GM21786 (cell line): Measurements from ENCODE around the gene TTC39A.

ENCODE experiments used
- ATAC-seq: cut with Tn5 transposase; IDR thresholded peaks from one replicate; pipeline ENCODE4 v1.9.1; 2021; ENCODE audit not compliant: unreplicated experiment

Gene TTC39A

DNA sequence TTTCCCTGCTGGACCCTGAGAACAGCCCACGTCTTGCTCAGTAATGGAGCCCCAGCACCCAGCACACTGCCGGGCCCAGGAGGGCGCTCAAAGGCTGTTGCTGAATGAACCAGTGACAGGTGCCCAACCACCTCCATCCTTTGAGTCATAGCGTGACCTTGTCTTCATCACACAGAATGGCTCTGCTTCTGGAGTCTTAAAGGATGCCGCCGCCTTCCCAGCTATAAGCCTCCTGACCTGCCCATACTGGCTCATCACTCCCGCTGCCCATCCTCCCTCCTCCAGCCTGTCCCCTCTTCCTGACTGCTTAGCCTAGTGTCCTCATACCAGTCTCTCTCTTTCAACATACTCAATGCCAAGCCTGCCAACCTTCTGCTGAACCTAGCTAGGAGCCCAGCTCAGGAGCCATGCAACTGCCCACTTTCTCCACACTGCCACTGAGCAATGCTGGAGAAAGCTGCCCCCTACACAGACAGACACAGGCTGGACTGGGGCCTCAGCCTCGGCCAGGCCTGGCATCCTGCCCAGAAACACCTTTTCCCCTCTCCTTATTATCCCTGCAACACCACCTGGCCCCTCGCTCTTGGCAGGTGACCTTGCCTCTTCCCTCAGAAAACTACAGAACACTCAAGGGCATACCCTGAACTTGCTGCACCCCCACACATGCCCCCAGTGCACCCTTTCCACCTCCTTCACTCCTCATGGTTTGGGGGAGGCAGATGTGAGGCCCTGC is 14.1 kb downstream of the TTC39A start:
- no peak for ATAC-seq

DNA sequence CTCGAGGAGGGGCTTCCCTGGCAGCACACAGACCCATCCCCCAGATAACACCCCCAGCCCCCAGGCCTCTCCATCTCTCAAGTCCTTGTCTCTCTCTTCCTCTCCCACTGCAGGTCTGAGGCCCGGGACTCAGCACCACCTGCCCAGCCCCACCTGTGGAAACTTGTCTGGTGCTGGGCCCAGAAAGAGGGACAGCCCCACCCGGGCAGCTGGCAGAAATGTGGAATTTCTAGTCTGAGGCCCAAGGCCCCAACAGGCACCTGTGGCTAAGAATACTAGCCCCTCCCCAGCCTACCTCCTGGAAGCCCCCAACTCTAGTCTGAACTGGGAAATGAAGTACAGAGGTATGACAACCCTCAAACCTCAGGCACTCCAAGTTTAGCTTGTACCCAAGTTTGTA is 15.4 kb downstream of the TTC39A start:
- ATAC-seq = no peak

DNA sequence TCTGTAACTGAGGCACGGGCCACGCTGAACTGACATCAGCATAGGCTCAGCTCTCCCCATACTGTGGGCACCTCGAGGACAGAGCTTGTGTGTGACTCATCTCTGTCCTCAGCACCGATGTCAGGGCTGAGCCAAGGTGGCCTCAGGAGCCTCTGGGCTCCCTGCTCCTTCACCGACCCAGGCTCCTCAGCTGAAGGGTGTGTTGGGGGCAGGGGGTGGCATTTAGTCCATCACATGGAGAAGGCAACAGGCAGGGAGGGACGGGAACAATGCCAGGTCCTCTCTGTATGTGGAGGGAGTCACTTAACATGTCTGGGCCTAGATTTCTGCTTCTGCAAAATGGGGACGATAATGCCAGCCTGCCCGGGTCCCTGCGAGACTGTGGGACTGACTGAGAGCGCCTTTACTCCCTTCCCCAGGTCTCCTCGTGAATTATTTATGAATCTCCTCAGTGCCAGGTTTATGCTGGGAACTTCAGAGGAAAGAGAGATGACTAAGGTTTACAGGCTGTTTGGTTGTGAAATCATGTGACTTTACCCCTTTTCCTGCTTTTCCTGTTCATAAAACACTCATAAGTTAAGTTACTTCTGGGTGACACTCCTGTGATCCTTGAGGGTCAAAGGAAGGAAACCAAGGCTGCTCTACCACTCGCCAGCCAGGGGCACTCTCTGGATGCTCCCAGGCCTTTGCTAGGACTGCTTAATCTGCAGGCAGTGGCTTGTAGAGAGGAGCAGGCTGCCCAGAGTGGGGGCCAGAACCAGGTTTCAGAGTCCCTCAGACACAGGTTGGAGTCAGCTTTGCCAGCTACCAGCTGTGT is 16.2 kb downstream of the TTC39A start:
- ATAC-seq = no peak

DNA sequence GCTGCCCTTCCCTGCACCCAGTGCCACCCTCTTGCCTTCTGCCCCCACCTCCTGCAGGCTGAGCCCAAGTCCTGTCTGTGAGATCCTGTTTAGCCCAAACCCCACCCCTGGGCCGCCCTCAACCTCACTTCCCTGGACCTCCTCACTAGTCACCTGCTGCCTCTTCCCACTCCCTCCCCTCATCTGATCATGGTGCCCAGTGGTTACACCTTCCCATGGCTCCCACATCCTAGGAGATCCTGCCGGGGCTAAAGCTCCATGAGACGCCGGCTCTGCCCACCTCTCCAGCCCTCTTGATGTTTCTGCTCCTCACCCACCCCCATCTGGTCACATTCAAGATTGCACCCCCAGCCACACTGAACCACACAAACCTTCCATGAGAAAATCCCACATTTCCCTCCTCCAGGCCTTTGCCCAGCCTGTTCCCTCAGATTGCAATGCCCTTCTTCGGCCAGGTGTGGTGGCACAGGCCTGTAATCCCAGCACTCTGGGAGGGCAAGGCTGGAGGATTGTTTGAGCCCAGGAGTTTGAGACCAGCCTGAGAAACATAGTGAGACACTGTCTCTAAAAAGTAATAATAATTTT is 17.0 kb downstream of the TTC39A start:
- no peak for ATAC-seq

DNA sequence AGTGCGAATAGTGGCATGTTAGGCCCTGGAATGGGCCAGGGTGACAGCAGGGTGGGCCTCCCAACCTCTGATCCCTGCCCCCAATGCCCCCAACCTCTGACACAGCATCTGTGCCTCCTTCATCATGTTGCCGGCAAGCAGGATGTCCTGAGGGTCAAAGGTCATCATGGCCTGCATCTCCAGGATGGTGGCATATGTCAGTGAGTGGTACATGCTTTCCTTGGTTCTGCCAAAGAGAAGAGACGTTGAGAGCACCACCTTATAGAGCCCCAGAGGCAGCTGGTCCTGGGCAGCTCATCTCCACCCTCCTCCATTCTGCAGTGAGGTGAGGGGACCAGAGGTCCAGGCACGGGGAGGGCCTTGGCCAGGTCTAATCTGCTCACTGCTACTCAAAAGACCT is 17.6 kb downstream of the TTC39A start:
- ATAC-seq = no peak

DNA sequence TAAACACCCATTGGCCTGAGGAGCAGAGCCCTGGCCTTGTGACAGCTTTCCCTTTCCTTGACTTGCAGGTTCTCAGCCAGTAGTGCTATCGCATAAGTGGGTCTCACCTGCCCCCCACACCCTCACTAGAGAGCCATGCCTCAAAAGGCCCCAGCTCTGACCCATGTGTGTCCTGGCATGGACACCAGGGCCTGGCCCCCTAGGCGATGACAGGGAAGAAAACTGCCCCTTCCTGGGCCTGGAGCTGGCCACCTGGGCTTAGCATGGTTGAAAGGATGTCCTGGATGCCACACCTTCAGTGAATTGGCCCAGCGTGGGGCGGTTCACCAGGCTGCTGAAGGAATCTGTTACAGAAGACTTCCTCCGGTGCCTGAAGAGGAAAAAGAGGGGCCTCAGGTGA is 18.5 kb downstream of the TTC39A start:
- no peak for ATAC-seq

DNA sequence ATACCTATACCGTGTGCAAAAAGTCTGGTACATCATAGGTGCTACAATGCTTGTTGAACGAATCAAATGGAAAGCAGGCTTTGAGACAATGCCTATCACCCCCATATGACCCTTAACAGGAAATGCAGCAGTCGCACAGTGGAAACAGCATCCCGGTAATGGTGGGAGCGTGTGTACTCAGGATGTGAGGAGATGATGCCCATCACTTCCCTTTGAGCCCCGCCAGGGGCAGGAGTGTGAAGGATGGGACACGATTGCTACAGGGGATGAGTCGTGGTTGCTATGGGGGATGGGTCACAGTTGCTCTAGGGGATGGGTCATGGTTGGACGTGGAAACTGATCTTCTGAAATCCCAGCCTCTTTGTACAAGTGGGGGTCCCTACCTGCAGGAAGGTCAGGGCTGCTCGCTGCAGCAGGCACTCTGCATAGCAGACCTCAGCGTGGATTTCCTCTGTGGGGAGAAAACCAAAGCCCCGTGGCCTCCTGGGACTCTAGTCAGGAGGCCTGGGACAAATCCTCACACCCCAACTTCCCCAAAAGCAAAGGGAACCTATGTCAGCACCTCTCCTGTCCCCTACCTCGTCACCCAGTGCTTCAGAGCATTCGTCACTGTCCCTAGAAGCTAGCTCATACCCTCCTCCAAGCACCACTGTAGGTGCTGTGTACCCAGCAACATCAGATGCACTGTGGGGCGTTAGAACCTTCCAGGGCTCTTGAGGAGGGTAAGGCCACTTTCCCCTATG is 19.3 kb downstream of the TTC39A start:
- no peak for ATAC-seq

DNA sequence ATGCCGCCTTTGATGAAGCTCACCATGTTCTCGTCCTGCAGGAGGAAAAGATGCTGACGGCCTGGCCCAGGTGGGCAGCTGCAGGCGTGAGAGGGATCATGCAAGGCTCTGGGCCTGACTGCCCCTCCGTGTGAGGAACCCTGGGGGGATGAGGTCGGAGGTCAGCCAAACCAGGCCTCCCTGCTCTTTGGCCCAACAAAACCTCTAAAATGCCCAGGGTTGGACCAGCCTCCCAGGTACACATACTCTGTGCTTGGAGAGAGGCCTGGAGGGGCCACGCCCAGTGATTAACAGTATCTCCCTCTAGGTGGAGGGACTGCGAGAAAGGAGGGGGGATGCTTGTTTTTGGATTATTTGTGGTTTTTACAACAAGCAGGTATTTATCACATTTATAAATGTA is 21.1 kb downstream of the TTC39A start:
- no peak for ATAC-seq

DNA sequence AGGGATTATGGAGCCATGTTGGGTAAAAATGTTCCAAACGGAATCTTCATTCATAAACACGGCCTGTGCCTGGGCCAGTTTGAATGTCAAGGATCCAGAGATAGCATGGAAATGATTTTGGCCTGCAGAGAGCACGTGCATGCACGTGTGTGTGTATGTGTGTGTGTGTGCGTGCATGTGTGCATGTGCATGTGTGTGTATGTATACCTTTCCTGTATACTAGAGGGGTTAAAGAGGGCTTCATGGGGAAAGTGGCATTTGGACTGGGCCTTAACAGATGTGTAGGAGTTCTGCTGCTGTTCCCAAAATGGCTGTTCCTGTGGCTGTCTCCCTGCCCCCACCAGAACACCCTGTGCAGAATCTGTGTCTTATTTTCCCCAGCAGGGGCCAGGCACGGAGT is 21.7 kb downstream of the TTC39A start:
- ATAC-seq = no peak

DNA sequence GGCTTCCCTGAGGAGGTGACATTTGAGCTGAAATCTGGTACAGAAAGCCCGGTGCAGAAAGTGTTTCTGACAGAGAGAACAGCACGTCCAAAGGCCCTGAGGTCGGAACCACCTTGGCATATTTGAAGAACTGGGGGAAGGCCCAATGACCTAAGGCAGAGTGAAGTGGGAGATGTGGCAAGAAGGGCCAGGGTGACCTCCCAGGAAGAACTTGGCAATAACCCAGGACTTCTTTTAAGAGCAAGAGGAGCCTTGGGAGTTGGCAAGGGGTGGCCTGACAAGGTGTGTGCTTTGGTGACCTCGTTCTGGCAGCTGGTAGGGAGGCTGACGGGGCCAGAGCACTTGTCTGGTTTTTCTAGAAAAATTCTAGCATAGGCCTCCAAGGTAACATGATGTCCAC is 23.4 kb downstream of the TTC39A start:
- no peak for ATAC-seq

DNA sequence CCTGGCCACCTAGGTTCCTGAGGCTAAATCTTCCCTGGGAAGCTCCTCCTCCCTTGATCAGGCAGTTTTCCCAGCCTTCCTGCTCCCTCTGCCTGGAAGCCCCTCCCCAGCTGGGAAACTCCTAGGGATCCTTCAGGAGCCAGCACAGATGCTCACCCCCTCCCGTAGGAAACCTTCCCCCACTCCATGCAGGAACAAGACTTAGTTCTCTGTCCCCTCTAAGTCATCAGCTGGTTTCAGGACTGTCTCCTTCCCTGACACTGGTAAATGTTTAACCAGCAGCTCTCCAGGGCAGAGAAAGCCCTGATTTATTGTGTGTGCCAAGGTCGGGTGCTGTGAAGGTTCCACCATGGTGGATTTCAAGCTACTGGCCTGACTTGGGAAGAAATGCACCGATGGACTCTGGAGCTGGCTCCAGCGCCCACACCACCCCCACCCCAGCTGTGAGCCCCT is 25.0 kb downstream of the TTC39A start:
- no peak for ATAC-seq

DNA sequence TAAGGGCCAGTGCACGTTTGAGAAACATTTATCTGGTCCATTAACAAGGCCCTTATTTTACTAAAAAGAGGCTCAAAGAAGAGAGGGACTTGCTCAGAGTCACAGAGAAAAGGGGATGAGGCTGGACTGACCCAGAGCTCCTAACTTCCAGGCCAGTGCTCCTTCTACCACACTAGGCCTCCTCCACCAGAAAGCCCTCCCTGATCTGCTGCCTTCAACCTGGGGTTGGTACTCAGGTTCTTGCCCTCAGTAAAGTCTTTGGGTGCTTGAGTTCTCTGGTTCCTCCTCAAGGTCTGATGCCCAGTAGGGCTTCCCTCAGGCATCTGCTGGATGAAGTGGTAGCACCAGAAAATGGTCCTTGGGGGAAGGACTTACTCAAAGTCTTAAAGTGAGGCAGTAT is 26.0 kb downstream of the TTC39A start:
- ATAC-seq = no peak

DNA sequence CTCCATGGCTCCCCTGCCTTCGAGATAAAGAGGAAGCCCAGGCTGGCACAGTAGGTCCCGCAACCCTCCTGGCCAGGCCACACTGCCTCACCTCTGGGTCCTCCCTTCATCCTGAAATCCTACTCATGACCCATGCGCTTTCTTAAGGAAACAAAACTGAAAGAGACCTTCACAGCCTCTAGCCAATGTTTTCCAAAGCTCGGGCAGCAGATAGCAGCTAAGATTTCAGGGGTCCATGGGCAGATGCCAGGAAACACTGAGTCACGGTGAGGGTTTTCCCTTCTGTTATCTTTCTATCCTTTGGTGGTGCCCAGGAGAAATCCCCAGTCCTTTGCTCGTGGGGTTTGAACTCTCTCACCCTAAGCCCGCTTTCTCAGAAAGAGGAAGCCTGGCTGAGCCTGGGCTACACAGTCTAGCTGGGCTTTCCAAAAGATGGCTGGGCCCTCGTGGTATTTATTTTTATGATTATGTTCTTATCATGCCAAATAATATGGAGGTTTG is 26.6 kb downstream of the TTC39A start:
- no peak for ATAC-seq

DNA sequence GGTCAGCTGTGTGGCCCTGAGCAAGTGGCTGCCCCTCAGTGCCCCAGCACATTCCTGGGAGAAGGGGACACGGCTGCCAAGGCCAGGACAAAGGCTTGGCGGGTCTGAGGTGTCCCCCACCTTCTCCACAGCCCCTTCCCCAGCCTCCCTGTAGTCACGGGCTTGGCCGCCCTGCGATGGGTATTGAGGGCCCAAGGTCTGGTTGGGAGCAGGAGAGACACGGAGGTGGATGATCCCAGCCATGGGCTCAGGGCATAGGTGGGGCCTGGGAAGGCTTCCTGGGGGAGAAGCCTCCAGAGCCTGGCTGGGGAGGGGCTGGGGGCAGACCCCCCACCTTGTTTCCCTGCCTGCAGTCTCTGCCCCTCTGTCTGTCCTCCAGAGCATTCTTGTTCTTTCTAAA is 27.0 kb downstream of the TTC39A start:
- ATAC-seq = no peak

DNA sequence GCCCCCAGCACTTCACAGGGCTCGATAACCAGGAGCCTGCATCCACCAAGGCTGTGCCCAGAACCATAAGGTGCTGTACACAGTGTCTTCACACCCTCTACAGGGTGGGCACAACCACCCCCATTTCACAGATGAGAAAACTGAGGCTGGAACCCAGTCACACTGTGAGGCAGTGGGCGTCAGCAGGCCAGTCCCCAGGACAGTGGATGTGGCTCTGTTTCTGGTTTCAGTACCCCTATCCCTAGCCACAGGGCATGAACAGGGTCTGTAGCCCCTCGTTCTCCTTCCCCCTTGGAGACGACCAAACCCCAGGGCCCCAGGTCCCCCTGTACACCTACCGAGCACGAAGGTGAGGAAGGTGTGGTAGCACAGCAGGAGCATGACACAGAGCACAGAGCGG is 27.6 kb downstream of the TTC39A start:
- no peak for ATAC-seq

DNA sequence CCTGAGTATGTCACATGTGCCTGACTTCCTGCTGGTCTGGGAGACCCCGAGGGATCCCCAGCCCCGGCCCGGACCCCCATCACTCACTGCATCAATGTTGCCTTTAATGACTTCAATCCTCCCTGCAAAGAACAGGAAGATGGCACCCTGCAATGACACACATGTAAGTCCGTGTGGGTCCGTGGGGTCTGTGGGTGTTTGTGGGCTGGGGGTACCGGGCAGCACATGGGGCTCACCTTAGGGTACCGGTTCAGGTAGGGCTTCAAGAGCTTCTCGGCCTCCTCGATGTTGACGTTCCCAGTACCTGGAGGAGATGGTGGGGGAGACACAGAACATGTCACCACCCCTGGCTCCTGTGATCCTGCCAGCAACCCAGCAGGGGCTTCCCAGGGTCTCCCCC is 28.1 kb downstream of the TTC39A start:
- no peak for ATAC-seq

DNA sequence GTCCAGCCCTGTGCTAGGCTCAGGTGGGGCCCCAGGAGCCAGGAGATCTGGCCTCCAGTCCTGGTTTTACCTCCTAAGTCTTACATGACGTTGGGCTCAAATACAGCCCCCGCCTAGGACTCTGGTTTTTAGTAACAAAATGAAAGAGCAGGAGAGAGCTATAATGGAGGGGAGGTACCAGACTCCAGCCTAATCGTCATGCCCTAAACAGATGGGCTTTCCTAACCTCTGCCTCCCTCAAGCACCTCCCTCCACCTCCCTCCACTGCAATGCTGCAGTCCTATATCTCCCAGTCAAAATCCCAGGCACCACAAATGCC is 28.6 kb downstream of the TTC39A start:
- ATAC-seq = peak; percentile 6

DNA sequence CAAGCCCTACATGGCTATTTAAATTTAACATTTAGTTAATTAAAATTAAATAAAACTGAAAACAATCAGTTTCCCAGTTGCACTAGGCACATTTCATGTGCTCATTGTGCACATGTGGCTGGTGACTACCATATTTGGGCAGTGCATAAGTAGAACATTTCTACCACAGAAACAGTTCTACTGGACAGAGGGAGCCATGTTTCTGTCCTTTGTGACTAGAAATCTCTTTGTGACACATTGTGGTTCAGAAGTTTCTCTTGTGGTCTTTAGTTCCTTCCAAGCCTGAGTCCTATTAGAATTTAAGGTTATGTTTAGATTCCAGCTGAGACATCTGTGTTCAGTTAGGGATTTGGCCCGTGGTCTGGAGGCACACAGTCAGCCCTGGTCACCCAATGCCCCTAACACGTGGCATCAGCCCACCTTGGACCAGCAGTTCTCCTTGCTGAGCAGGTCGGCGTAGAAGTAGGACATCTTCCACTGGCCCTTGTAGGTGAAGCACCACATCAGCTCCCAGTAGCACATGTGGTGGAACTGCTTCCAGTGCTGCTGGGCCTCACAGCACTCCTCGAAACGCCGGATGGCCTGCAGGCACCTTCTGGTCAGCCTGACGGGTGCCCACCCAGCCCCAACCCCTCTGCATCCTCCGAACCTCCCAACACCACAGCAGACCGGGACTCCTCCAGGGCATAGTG is 29.1 kb downstream of the TTC39A start:
- peak; percentile 31 for ATAC-seq

DNA sequence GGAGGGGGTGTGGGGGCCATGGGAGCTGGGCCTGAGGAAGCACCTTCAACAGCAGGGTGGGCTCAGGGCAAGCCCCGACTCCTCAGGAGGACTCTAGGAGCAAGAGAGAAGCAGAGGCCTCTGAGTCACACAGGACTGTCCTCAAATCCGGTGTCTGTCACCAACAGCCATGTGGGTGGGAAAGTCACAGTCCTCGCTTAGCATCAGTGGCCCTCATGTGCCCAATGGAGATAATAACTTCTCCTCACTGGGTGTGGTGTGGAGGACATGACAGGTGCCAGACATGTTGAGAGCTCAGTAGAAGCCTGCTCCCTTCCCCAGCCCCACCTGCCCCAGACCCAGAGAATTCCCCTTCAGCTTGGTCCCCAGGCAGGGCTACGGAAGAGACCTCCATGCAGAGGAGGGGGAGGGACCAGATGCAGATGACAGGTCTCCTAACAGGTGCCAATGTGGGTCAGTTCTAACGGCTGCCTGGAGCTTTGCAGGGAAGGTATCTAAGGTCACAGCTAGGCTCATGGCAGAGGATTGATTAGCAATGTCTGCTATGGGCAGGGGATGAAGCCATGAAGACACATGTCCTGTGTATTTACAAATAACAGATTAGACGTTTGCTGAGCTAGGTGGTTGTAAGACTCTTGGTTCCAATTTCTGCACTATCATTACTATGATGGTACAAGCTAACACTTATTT is 30.2 kb downstream of the TTC39A start:
- no peak for ATAC-seq

DNA sequence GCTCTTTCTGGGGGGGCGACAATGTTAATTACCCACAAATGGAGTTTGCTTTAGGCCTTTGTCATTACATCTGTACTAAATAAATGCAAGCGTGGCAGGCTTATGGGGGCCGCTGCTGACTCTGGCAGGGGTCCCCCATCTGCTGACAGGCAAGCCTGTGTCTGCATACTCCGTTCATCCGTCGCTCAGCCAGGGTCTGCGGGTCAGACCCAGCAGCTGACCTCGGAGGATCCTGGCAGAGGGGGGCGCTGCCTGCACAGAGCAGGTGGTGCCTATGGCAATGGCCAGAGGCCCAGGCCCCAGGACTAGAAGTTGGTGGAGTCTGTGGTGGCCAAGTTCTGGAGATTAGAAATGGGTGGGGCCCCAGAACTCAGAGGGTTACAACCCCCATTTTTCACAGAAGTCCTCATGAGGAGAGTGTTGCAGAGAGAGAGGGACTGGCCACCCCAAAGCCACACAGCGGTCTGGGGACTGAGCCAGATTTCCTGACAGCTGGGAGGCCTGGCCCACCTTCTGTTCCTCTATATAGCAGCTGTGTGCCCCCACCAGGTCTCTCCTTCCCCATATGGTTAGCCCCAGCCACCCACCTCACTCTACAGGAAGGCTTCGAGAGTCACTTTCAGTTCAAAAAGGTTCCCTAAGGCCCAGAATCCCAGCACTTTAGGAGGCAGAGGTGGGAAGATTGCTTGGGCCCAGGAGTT is 31.0 kb downstream of the TTC39A start:
- no peak for ATAC-seq
